Neural cell (in vitro differentiated cells): ENCODE measurements around the gene PRKCZ.

Experiments
- CTCF ChIP-seq: fragments of 450-650 bp; IDR thresholded peaks from 2 replicates; pipeline ENCODE4 v1.5.1; 2014; ENCODE audit warnings: antibody characterized with exemption, mild to moderate bottlenecking, moderate library complexity; ENCODE audit not compliant: poor library complexity, severe bottlenecking
- EZH2 ChIP-seq: fragments of 200-600, 300-800 bp; shearing (Covaris generic), sonication (generic); IDR thresholded peaks from 2 replicates; pipeline ENCODE4 v1.6.1; 2014; ENCODE audit warnings: antibody characterized with exemption, low read length, borderline replicate concordance, mild to moderate bottlenecking; ENCODE audit not compliant: insufficient read depth, poor library complexity, severe bottlenecking

GRCh38 chr1:2083666-2084065 lies 33.5 kb downstream of the PRKCZ start:
- TF ChIP-seq EZH2, result no peak
- no peak for TF ChIP-seq CTCF
